Astrocyte of the spinal cord (primary cell): ENCODE data around the gene FPGS.

Experiments
- DNase-seq: peaks from one replicate; pipeline ENCODE4 v3.0.0; 2011; ENCODE audit warnings: low read depth, low spot score
- H3K4me3 ChIP-seq: 2 replicates; pipeline ENCODE4 v1.5.1; 2011; ENCODE audit warnings: low read depth, mild to moderate bottlenecking, low read length, moderate library complexity
- CTCF ChIP-seq: IDR thresholded peaks from 2 replicates; pipeline ENCODE4 v1.5.1; 2012; ENCODE audit warnings: low read depth, mild to moderate bottlenecking, low read length, inconsistent platforms
- in situ Hi-C: cut with HindIII; loops from 2 replicates; pipeline ENCODE4 v1.10.0; 2017; ENCODE audit warnings: low sequenced_read_pairs

The FPGS gene

GRCh38 chr9:127808347-127809001, 5.8 kb downstream of the FPGS start:
- in situ Hi-C loops: no loop called here
- no peak for DNase-seq
- TF ChIP-seq CTCF: no peak
- no peak overlapping the region for H3K4me3 ChIP-seq

- no peak overlapping the region for H3K4me3 ChIP-seq
- DNase-seq: no peak
- in situ Hi-C loops: no loop called here
These were observed 6.4 kb downstream of the FPGS start for GRCh38 chr9:127809002-127809539.

GRCh38 chr9:127809540-127810377, 7.1 kb downstream of the FPGS start:
- TF ChIP-seq CTCF: no peak
- no peak for DNase-seq
- in situ Hi-C loops: no loop called here
- no peak overlapping the region for H3K4me3 ChIP-seq

More at GRCh38 chr9:127809002-127809539, 6.4 kb downstream of the FPGS start:
- no peak for TF ChIP-seq CTCF

DNA sequence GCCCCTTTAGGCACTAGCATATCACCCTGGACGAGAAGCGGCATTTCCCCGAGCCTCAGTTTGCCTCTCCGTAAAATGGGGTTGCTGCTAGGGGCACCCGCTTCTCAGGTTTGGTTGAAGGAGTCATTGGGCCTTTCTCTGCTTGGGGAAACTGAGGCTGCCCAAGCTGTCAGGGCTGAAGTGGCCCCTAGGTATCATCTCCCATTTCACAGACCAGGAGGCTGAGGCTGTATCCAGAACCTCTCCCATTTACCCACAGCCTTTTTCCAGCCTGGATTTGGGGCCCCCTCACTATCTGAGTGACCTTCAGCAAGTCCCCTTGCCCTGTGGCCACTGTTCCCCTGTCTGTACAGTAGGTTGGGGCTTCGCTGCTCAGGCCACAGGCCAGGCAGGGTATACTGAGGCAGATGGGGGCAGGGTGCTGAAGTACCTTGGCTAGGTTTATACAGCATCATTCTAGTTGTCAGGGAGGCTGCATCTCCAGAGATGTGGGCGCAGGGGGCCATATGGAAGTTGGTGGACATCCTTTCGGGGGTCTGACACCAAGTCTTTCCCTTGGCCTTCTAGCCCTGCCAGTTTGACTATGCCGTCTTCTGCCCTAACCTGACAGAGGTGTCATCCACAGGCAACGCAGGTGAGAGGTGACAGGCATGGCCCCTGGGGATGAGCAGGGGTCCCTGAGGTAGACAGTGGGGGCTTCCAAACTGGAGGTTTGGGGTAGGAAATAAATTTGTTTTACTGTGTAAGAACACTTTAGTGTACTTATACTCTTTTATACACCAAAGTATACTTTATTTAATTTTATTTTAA, 7.9 kb downstream of the FPGS start:
- in situ Hi-C loops: no loop called here
- DNase-seq: no peak
- H3K4me3 ChIP-seq: no peak overlapping the region
- TF ChIP-seq CTCF: no peak

- TF ChIP-seq CTCF: no peak
- DNase-seq: no peak
- H3K4me3 ChIP-seq: no peak overlapping the region
- in situ Hi-C loops: no loop called here
These were observed 9.3 kb downstream of the FPGS start for GRCh38 chr9:127812011-127812410.

DNA sequence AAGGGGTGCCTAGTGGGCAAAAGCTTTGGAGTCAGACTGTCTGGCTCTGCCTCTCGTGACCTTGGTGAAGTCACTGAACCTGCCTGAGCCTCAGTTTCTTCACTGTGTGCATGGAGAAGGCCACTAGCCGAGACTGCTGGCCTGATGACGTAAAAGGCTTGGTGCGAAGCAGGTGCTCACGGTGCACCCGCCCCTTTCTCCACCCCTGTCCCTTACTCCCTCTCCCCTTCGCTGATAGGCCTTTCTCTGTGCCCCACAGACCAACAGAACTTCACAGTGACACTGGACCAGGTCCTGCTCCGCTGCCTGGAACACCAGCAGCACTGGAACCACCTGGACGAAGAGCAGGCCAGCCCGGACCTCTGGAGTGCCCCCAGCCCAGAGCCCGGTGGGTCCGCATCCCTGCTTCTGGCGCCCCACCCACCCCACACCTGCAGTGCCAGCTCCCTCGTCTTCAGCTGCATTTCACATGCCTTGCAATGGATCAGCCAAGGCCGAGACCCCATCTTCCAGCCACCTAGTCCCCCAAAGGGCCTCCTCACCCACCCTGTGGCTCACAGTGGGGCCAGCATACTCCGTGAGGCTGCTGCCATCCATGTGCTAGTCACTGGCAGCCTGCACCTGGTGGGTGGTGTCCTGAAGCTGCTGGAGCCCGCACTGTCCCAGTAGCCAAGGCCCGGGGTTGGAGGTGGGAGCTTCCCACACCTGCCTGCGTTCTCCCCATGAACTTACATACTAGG, 10.4 kb downstream of the FPGS start:
- H3K4me3 ChIP-seq: no peak overlapping the region
- no peak for TF ChIP-seq CTCF
- no peak for DNase-seq
- in situ Hi-C loops: no loop called here
